Renal pelvis (tissue), 4 donors: ENCODE data around the gene TTC32. TPM values are rescaled to one million over a fixed set of nuclear protein-coding genes. Genes with fewer than 3 reads are reported as not detected.
"Not testable (repeated sequence)": the region's sequence is repeated elsewhere in the genome, so short reads cannot be mapped to it uniquely, and the experiment has no call there.

Source experiments
- DNase-seq: peaks from one replicate; pipeline ENCODE4 v3.0.0-alpha.2; 2013
- polyA plus RNA-seq, 3 donors: library from polyadenylated mRNA; unstranded; fragments of 120-200 nt; gene quantifications; one replicate each; pipeline ENCODE4 v1.2.1, GENCODE V29; 2013; ENCODE audit not compliant: insufficient read length in 3 of 3

TTC32 gene
- polyA plus RNA-seq, 3 donors = 29.7 to 35.3 (median 34.0) TPM

GRCh38 chr2:19881221-19881907 lies 20.4 kb downstream of the TTC32 start:
- DNase-seq = no peak

GRCh38 chr2:19880191-19880590 lies 21.6 kb downstream of the TTC32 start:
- DNase-seq = not testable (repeated sequence)

- DNase-seq = no peak
Measured at GRCh38 chr2:19879120-19879519, 22.7 kb downstream of the TTC32 start.

- no peak for DNase-seq
Measured at GRCh38 chr2:19878268-19879046, 23.3 kb downstream of the TTC32 start.

GRCh38 chr2:19876751-19877150 lies 25.0 kb downstream of the TTC32 start:
- DNase-seq = no peak

- DNase-seq = no peak
Measured at GRCh38 chr2:19875280-19875679, 26.5 kb downstream of the TTC32 start.

- DNase-seq = no peak
Measured at GRCh38 chr2:19874726-19875125, 27.1 kb downstream of the TTC32 start.

GRCh38 chr2:19873014-19873413 lies 28.8 kb downstream of the TTC32 start:
- DNase-seq = no peak

- no peak for DNase-seq
Measured at GRCh38 chr2:19872302-19872701, 29.5 kb downstream of the TTC32 start.

GRCh38 chr2:19871836-19872235 lies 29.9 kb downstream of the TTC32 start:
- DNase-seq = no peak

GRCh38 chr2:19870792-19871191 lies 31.0 kb downstream of the TTC32 start:
- no peak for DNase-seq

GRCh38 chr2:19868701-19869580 lies 32.8 kb downstream of the TTC32 start:
- DNase-seq = no peak

- DNase-seq = no peak
Measured at GRCh38 chr2:19868224-19868623, 33.6 kb downstream of the TTC32 start.

- DNase-seq = no peak
Measured at GRCh38 chr2:19866771-19867170, 35.0 kb downstream of the TTC32 start.

GRCh38 chr2:19865151-19865550 lies 36.6 kb downstream of the TTC32 start:
- no peak for DNase-seq

- no peak for DNase-seq
Measured at GRCh38 chr2:19864381-19864780, 37.4 kb downstream of the TTC32 start.

- DNase-seq = no peak
Measured at GRCh38 chr2:19863303-19864041, 38.3 kb downstream of the TTC32 start.

- DNase-seq = no peak
Measured at GRCh38 chr2:19861813-19862212, 40.0 kb downstream of the TTC32 start.

GRCh38 chr2:19860022-19860421 lies 41.8 kb downstream of the TTC32 start:
- no peak for DNase-seq

- no peak for DNase-seq
Measured at GRCh38 chr2:19859565-19859964, 42.2 kb downstream of the TTC32 start.

- no peak for DNase-seq
Measured at GRCh38 chr2:19857806-19858205, 44.0 kb downstream of the TTC32 start.

- no peak for DNase-seq
Measured at GRCh38 chr2:19857100-19857499, 44.7 kb downstream of the TTC32 start.
